HCT116 (cell line): ENCODE results near the gene KLHL3. TPM values are rescaled to one million over a fixed set of nuclear protein-coding genes. Genes with fewer than 3 reads are reported as not detected.

ENCODE experiments used
- ATAC-seq: fragments of 200-7000 bp; cut with Tn5 transposase; 2 replicates; pipeline ENCODE4 v1.9.1; 2020; ENCODE audit warnings: mild to moderate bottlenecking, moderate library complexity
- BruUV-seq: library from RNA; stranded (reverse); fragments of 400-500 nt; replicated peaks from 2 replicates; lab custom pipeline; 2021; lab: Mats Ljungman, UMichigan
- CTCF ChIA-PET: fragments of 300-600 bp; sonication (Branson Sonifier 250); formaldehyde crosslinking; loops from one replicate; lab custom pipeline; 2021; ENCODE audit warnings: antibody characterized with exemption; lab: Charles Lee
- POLR2A ChIA-PET: fragments of 300-600, 350-600 bp; sonication (Branson Sonifier 250); formaldehyde crosslinking; loops from one replicate; lab custom pipeline; 2021; ENCODE audit warnings: antibody characterized with exemption; lab: Charles Lee
- RAD21 ChIA-PET, 2 experiments: fragments of 300-600 bp; sonication (Branson Sonifier 250); formaldehyde crosslinking; loops; one replicate each; lab custom pipeline; 2023; ENCODE audit warnings: low total read pairs in 2 of 2; ENCODE audit not compliant: uncharacterized antibody in 2 of 2, unreplicated experiment in 2 of 2, low non-redundant PET in 1 of 2; lab: Charles Lee
- DNase-seq: peaks from one replicate; pipeline ENCODE4 v3.0.0-alpha.2; 2010; ENCODE audit warnings: low read depth, low spot score
- H2AFZ ChIP-seq: fragments of 200-600 bp; shearing (Covaris generic), sonication (generic); 2 replicates; pipeline ENCODE4 v1.6.1; 2017; ENCODE audit warnings: low read depth, mixed run types, mixed read lengths, antibody characterized with exemption, low read length; ENCODE audit not compliant: poor library complexity, severe bottlenecking
- H3K27ac ChIP-seq: 2 replicates; pipeline ENCODE4 v1.5.1; 2012; ENCODE audit warnings: low read depth, low read length
- H3K27me3 ChIP-seq: fragments of 200-600 bp; sonication (generic); 2 replicates; pipeline ENCODE4 v1.6.1; 2016; ENCODE audit warnings: mixed run types, low read length, mixed read lengths; ENCODE audit not compliant: insufficient read depth
- H3K36me3 ChIP-seq, 2 experiments: fragments of 200-500 bp in 1 of 2; fragments of 200-600 bp in 1 of 2; sonication (Bioruptor generic) in 1 of 2; sonication (generic) in 1 of 2; 2 replicates each; pipeline versions ENCODE4 v1.5.1 to v1.6.1; 2014 to 2016; ENCODE audit warnings: low read length in 2 of 2, inconsistent platforms in 1 of 2, mixed read lengths in 1 of 2, mixed run types in 1 of 2; ENCODE audit not compliant: insufficient read depth in 2 of 2, control insufficient read depth in 1 of 2
- H3K4me1 ChIP-seq, 2 experiments: fragments of 200-600 bp in 1 of 2; sonication (generic) in 1 of 2; 2 replicates each; pipeline versions ENCODE4 v1.5.1 to v1.6.1; 2012 to 2017; ENCODE audit warnings: low read length in 2 of 2, inconsistent platforms in 1 of 2, mild to moderate bottlenecking in 1 of 2, mixed read lengths in 1 of 2, mixed run types in 1 of 2, moderate library complexity in 1 of 2; ENCODE audit not compliant: insufficient read depth in 2 of 2, control insufficient read depth in 1 of 2
- H3K4me2 ChIP-seq: fragments of 200-600 bp; sonication (generic); 2 replicates; pipeline ENCODE4 v1.6.1; 2017; ENCODE audit warnings: mixed run types, low read length, mixed read lengths
- H3K4me3 ChIP-seq, 2 experiments: fragments of 200-600 bp in 1 of 2; sonication (generic) in 1 of 2; replicated peaks in 1 of 2; 2 replicates each; pipeline ENCODE4 v1.5.1; 2011 to 2016; ENCODE audit warnings: low read length in 2 of 2, control low read depth in 1 of 2, low read depth in 1 of 2, mild to moderate bottlenecking in 1 of 2, mixed read lengths in 1 of 2, mixed run types in 1 of 2
- H3K79me2 ChIP-seq: fragments of 200-600 bp; sonication (generic); 2 replicates; pipeline ENCODE4 v1.6.1; 2017; ENCODE audit warnings: mild to moderate bottlenecking, mixed run types, low read length, moderate library complexity, mixed read lengths; ENCODE audit not compliant: insufficient read depth
- H3K9ac ChIP-seq: fragments of 200-600 bp; sonication (generic); 2 replicates; pipeline ENCODE4 v1.6.1; 2016; ENCODE audit warnings: low read length, mixed read lengths
- H3K9me2 ChIP-seq: fragments of 200-600 bp; sonication (generic), shearing (Covaris generic); 2 replicates; pipeline ENCODE4 v1.6.1; 2017; ENCODE audit warnings: mixed run types, mild to moderate bottlenecking, moderate library complexity; ENCODE audit not compliant: insufficient read depth
- H3K9me3 ChIP-seq, 2 experiments: fragments of 200-500 bp in 1 of 2; fragments of 200-600 bp in 1 of 2; sonication (Bioruptor generic) in 1 of 2; sonication (generic) in 1 of 2; 2 replicates each; pipeline ENCODE4 v1.6.1; 2014 to 2017; ENCODE audit warnings: low read length in 2 of 2, mixed read lengths in 2 of 2, inconsistent platforms in 1 of 2, low read depth in 1 of 2, mild to moderate bottlenecking in 1 of 2, mixed run types in 1 of 2, moderate library complexity in 1 of 2; ENCODE audit not compliant: control insufficient read depth in 1 of 2, insufficient read depth in 1 of 2
- H4K20me1 ChIP-seq: fragments of 200-600 bp; sonication (generic), shearing (Covaris generic); 2 replicates; pipeline ENCODE4 v1.6.1; 2017; ENCODE audit warnings: mixed run types, mild to moderate bottlenecking, moderate library complexity; ENCODE audit not compliant: insufficient read depth
- ATF3 ChIP-seq: IDR thresholded peaks from 2 replicates; pipeline ENCODE4 v1.6.1; 2012
- CBX3 ChIP-seq: IDR thresholded peaks from 2 replicates; pipeline ENCODE4 v1.6.1; 2012; ENCODE audit warnings: low read depth
- EGR1 ChIP-seq: IDR thresholded peaks from 2 replicates; pipeline ENCODE4 v1.6.1; 2012; ENCODE audit warnings: low read depth
- ELF1 ChIP-seq: IDR thresholded peaks from 2 replicates; pipeline ENCODE4 v1.6.1; 2012; ENCODE audit warnings: low read depth, borderline replicate concordance
- EZH2phosphoT487 ChIP-seq: fragments of 200-600 bp; IDR thresholded peaks from 2 replicates; pipeline ENCODE4 v1.6.1; 2018; ENCODE audit warnings: antibody characterized with exemption, borderline replicate concordance
- JUND ChIP-seq: IDR thresholded peaks from 2 replicates; pipeline ENCODE4 v1.6.1; 2012
- MAX ChIP-seq: IDR thresholded peaks from 2 replicates; pipeline ENCODE4 v1.6.1; 2012
- SIN3A ChIP-seq: IDR thresholded peaks from 2 replicates; pipeline ENCODE4 v1.6.1; 2012; ENCODE audit warnings: low read depth
- SRF ChIP-seq: IDR thresholded peaks from 2 replicates; pipeline ENCODE4 v1.6.1; 2012; ENCODE audit warnings: low read depth
- TCF7L2 ChIP-seq: IDR thresholded peaks from 2 replicates; pipeline ENCODE4 v1.7.0; 2011; ENCODE audit warnings: borderline replicate concordance, inconsistent platforms; ENCODE audit not compliant: insufficient read depth, insufficient read length; ENCODE audit errors: extremely low read depth
- ZNF274 ChIP-seq: fragments of 200-500 bp; sonication (Bioruptor generic); IDR thresholded peaks from 2 replicates; pipeline ENCODE4 v1.6.1; 2014; ENCODE audit warnings: mild to moderate bottlenecking, low read depth, low read length, inconsistent platforms
- intact Hi-C: fragments of 100-400 bp; cut with micrococcal nuclease; formaldehyde crosslinking; loops from 2 replicates; pipeline ENCODE4 v1.10.0; 2022
- total RNA-seq: library from RNA; stranded (reverse); gene quantifications from one replicate; pipeline ENCODE4 v1.2.1, GENCODE V29; 2021; ENCODE audit not compliant: unreplicated experiment
- TF ChIP-seq, protein P1 (sequence below): IDR thresholded peaks from 2 replicates; pipeline ENCODE4 v1.6.1; 2012; ENCODE audit warnings: low read depth
- TF ChIP-seq, protein P2 (sequence below): IDR thresholded peaks from 2 replicates; pipeline ENCODE4 v1.6.1; 2011; ENCODE audit warnings: mild to moderate bottlenecking, low read length, moderate library complexity; ENCODE audit not compliant: insufficient replicate concordance; ENCODE audit errors: extremely low read depth

The KLHL3 gene
- total RNA-seq, 1 experiment from 2014 or later = not detected

DNA sequence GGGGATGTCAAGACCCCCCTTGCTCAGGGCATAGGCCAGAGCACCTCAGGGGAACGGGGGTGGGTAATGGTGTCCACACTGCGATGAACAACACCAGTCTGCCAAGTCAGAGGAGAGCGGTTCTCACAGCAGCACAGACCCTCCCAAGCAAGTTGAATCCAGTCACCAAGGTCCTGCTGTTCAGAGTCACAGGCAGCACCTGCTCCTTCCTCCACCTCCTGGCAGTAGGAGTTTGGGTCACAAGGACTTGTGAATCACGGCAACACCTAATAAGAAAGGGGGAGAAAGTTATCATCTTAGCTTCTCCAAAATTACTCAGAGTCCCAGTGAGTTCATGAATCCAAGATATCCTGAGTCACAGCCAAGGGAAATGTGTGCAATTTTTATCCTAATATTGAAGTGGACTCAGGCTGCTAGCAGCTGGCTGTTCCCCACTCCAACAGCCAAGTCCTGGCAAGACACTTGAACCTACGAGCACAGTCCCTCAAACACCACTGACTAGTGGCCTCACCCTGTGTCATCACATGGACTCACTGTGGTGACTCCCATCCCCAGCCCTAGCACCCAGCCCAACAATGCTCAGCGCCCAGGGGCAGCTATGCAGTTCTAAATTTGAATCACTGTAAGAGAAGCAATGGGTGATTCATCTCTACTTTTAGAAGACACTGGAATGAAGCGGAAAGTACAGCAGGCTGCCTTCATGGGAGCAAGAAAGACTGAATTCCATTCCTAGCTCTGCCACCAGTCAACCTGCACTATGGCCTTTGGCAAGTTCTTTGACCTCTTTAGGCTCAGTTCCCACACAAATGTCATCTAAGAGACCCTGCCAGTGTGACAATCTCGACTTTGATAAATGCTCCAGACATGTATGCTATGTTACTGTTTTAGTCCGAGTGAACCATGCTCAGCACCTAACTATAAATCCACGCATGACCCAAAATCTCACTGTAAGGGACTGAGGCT is 113.7 kb downstream of the KLHL3 start (continued):
- TF ChIP-seq, protein P1, sequence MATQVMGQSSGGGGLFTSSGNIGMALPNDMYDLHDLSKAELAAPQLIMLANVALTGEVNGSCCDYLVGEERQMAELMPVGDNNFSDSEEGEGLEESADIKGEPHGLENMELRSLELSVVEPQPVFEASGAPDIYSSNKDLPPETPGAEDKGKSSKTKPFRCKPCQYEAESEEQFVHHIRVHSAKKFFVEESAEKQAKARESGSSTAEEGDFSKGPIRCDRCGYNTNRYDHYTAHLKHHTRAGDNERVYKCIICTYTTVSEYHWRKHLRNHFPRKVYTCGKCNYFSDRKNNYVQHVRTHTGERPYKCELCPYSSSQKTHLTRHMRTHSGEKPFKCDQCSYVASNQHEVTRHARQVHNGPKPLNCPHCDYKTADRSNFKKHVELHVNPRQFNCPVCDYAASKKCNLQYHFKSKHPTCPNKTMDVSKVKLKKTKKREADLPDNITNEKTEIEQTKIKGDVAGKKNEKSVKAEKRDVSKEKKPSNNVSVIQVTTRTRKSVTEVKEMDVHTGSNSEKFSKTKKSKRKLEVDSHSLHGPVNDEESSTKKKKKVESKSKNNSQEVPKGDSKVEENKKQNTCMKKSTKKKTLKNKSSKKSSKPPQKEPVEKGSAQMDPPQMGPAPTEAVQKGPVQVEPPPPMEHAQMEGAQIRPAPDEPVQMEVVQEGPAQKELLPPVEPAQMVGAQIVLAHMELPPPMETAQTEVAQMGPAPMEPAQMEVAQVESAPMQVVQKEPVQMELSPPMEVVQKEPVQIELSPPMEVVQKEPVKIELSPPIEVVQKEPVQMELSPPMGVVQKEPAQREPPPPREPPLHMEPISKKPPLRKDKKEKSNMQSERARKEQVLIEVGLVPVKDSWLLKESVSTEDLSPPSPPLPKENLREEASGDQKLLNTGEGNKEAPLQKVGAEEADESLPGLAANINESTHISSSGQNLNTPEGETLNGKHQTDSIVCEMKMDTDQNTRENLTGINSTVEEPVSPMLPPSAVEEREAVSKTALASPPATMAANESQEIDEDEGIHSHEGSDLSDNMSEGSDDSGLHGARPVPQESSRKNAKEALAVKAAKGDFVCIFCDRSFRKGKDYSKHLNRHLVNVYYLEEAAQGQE = no peak
- TF ChIP-seq CBX3 (no peak), ATF3 (no peak), ZNF274 (no peak), ELF1 (no peak), EZH2phosphoT487 (no peak), TCF7L2 (no peak)
- TF ChIP-seq, all 23 proteins: peak for 0

DNA sequence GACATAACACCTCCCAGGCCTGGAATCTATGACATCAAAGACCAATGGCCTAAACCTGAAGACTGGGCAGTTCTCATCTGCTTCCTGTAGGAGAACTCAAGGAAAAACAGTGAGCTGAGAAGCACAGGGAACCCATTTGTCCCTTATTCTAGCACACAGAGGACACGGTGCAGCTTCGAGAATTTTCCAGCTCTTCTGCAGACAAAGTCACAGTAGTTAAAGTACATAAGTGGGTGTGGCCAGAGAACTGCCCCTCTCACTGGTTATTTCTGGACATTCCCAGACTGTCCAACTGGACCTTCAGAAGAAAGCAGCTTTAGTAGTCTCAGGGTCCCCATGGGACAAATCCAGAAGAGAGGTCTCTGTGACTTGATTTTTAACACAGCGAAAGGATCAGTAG is 114.6 kb downstream of the KLHL3 start:
- no peak for ATAC-seq
- ChIA-PET POLR2A (no interaction called here), CTCF (interaction anchor here (1.3 kb wide), 1 partner anchor 8 kb away, joined by 5 read pairs; no protein-coding TSS in a partner anchor)
- no peak for TF ChIP-seq ELF1
- TF ChIP-seq EGR1 = no peak
- no peak for TF ChIP-seq JUND
- no peak for TF ChIP-seq MAX
- TF ChIP-seq, protein P2, sequence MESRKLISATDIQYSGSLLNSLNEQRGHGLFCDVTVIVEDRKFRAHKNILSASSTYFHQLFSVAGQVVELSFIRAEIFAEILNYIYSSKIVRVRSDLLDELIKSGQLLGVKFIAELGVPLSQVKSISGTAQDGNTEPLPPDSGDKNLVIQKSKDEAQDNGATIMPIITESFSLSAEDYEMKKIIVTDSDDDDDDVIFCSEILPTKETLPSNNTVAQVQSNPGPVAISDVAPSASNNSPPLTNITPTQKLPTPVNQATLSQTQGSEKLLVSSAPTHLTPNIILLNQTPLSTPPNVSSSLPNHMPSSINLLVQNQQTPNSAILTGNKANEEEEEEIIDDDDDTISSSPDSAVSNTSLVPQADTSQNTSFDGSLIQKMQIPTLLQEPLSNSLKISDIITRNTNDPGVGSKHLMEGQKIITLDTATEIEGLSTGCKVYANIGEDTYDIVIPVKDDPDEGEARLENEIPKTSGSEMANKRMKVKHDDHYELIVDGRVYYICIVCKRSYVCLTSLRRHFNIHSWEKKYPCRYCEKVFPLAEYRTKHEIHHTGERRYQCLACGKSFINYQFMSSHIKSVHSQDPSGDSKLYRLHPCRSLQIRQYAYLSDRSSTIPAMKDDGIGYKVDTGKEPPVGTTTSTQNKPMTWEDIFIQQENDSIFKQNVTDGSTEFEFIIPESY = no peak
- no peak for TF ChIP-seq SRF
- TF ChIP-seq, protein P1 = no peak
- TF ChIP-seq EZH2phosphoT487 = no peak
- no peak for TF ChIP-seq SIN3A

More for the DNA sequence above, 114.6 kb downstream of the KLHL3 start:
- BruUV-seq = no TSS peak
- Histone ChIP-seq H3K4me2 (no peak overlapping the region), H3K36me3 (no peaks in the 10 kb centered on the region), H3K27me3 (no peaks in the 10 kb centered on the region; the same call in 1 of the 2 replicates), H3K9me2 (no peaks in the 10 kb centered on the region), H3K79me2 (no peaks in the 10 kb centered on the region), H3K27ac (no peak overlapping the region), H3K4me1 (no peaks in the 10 kb centered on the region), H3K9ac (no peak overlapping the region), H3K9me3 (no peaks in the 10 kb centered on the region), H4K20me1 (no peaks in the 10 kb centered on the region), H3K4me3 (no peak overlapping the region), H2AFZ (no peak overlapping the region)
- intact Hi-C loops = no loop called here
- RAD21 ChIA-PET = no interaction called here
- DNase-seq = no peak
